Measurements from ENCODE around the gene TUBB. TPM values are rescaled to one million over a fixed set of nuclear protein-coding genes. Genes with fewer than 3 reads are reported as not detected.
"Not testable (repeated sequence)": the region's sequence is repeated elsewhere in the genome, so short reads cannot be mapped to it uniquely, and the experiment has no call there.

Gene TUBB
- total and polyA plus RNA-seq, 9 of the 15 experiments (the other 6 are each of a cell fraction or from before 2014, with no cell fraction given): 971 to 2,870 (median 1,478) TPM

DNA sequence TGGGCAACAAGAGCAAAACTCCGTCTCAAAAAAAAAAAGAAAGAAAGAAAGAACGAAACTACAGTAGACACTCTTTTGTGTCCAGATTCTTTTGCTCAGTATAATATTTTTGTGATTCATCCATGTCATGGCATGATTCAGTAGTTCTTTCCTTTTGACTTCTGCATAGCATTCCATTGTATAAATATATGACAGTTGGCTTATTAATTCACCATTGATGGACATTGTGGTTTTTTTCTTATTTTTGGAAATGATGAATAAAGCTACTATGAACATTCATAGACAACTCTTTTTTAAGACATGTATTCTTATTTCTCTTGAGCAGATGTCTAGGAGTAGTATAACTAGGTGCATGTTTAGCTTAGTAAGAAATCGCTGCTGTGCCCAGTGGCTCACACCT is 34.5 kb downstream of the TUBB start (continued):
- TF ChIP-seq, protein P1, sequence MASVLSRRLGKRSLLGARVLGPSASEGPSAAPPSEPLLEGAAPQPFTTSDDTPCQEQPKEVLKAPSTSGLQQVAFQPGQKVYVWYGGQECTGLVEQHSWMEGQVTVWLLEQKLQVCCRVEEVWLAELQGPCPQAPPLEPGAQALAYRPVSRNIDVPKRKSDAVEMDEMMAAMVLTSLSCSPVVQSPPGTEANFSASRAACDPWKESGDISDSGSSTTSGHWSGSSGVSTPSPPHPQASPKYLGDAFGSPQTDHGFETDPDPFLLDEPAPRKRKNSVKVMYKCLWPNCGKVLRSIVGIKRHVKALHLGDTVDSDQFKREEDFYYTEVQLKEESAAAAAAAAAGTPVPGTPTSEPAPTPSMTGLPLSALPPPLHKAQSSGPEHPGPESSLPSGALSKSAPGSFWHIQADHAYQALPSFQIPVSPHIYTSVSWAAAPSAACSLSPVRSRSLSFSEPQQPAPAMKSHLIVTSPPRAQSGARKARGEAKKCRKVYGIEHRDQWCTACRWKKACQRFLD (CRISPR knock-in tag; IDR thresholded peaks at IDR 0.05): no peak

DNA sequence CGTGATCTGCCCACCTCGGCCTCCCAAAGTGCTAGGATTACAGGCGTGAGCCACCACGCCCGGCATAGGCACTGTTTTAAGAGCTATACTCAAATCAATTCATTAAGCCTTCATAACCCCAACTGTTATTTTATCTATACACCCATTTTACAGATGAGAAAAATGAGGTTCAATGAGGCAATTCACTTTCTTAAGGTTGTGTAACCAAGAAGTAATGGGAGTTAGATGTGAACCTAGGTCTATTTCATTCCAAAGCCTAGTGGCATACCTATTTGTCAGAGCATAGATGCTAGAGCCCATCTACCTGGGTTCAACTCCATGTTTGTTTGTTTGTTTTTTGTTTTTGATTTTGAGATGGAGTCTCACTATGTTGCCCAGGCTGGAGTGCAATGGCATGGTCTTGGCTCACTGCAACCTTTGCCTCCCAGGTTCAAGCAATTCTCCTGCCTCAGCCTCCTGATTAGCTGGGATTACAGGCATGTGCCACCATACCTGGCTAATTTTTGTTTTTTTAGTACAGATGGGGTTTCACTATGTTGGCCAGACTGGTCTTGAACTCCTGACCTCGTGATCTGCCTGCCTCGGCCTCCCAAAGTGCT is 36.4 kb downstream of the TUBB start:
- FAIRE-seq; H4K20me1 ChIP-seq (replicated peaks; ENCODE audit: control insufficient read depth, insufficient read depth, low read length); BruUV-seq (replicated peaks); H3K36me3 ChIP-seq (ENCODE audit: control insufficient read depth, insufficient read depth, low read length); H3K79me2 ChIP-seq (ENCODE audit: control insufficient read depth, insufficient read depth, low read length); H3K4me2 ChIP-seq (ENCODE audit: insufficient read depth, low read length); H3K27me3 ChIP-seq (ENCODE audit: control insufficient read depth in 2 of 2, insufficient read depth in 2 of 2, low read length in 2 of 2); H3K9me1 ChIP-seq (ENCODE audit: control insufficient read depth, insufficient read depth, low read length); DNase-seq (ENCODE audit: extremely low read depth in 1 of 4, low spot score in 3 of 4); H3K27ac ChIP-seq (ENCODE audit: extremely low read depth, low read depth, low read length); intact Hi-C loops (cut with micrococcal nuclease); H2AFZ ChIP-seq (ENCODE audit: low read depth, low read length); in situ Hi-C loops (cut with MboI); CTCF ChIA-PET (ENCODE audit: low intra/inter-chr PET ratio); H3K9me3 ChIP-seq (replicated peaks; ENCODE audit: control insufficient read depth, insufficient read depth, low read depth, low read length); H3K9ac ChIP-seq (ENCODE audit: insufficient read depth in 1 of 2, low read depth in 2 of 2, low read length in 2 of 2); H3K4me3 ChIP-seq; ATAC-seq: not testable (repeated sequence)
- 63% methylated on average over 7 of the region's 7 CpGs for WGBS (ENCODE audit: insufficient coverage, low coverage, missing lambda C conversion rate)
- peaks cover 8 to 17% of the 10 kb centered on the region in 2 experiments for H3K4me1 ChIP-seq (replicated peaks in 1 of 2; ENCODE audit: control insufficient read depth in 2 of 2, insufficient read depth in 2 of 2, low read length in 2 of 2)
- TF ChIP-seq ADNP (tag; IDR thresholded peaks at IDR 0.05): peak; percentile 93
- peak in 1 of 2 experiments; percentile 40; a peak in 1 of 3 replicates for TF ChIP-seq CBX3 (IDR thresholded peaks at IDR 0.05; ENCODE audit: borderline replicate concordance in 1 of 2, low read length in 2 of 2)
- TF ChIP-seq SMARCA5 (IDR thresholded peaks at IDR 0.05): peak; percentile 91
- peak; percentile 66 for TF ChIP-seq PHF20 (IDR thresholded peaks at IDR 0.05; ENCODE audit: partially characterized antibody)
- peak; percentile 90 for TF ChIP-seq RBM25 (IDR thresholded peaks at IDR 0.05; ENCODE audit: low read depth, low read length, severe bottlenecking)
- peak; percentile 71 for TF ChIP-seq CHD4 (IDR thresholded peaks at IDR 0.05; ENCODE audit: insufficient read depth, insufficient replicate concordance, low read depth, low read length, poor library complexity, severe bottlenecking)
- TF ChIP-seq RCOR1 (IDR thresholded peaks at IDR 0.05; ENCODE audit: borderline replicate concordance in 1 of 2, low read depth in 2 of 2, low read length in 2 of 2): peak in 1 of 2 experiments; percentile 81; a peak in 2 of 4 replicates
- peak; percentile 88 to 92; a peak in 3 of 4 replicates for TF ChIP-seq KDM1A (IDR thresholded peaks at IDR 0.05)
- peak; percentile 93 for TF ChIP-seq CBX1 (IDR thresholded peaks at IDR 0.05; ENCODE audit: low read depth)
- TF ChIP-seq HDAC2 (IDR thresholded peaks at IDR 0.05): peak; percentile 87
- TF ChIP-seq HDGF (IDR thresholded peaks at IDR 0.05): peak; percentile 35; the same call in 1 of the 2 replicates
- peak; percentile 98 for TF ChIP-seq BCOR (IDR thresholded peaks at IDR 0.05)
- peak; percentile 72 for TF ChIP-seq ZNF121 (CRISPR knock-in tag; conservative IDR thresholded peaks at IDR 0.05)
- POLR2A ChIA-PET: interaction anchor here (1.1 to 1.4 kb wide), 5 partner anchors 10 to 26 kb away, joined by 3 to 6 read pairs (median 3); partner anchors contain the start of gene IER3

All from K562 (cell line).